D341Med (cell line): ENCODE results near the gene GHRH.

ENCODE experiments used
- DNase-seq: peaks from one replicate; pipeline ENCODE4 v3.0.0; 2012; ENCODE audit warnings: low spot score

Gene GHRH

DNA sequence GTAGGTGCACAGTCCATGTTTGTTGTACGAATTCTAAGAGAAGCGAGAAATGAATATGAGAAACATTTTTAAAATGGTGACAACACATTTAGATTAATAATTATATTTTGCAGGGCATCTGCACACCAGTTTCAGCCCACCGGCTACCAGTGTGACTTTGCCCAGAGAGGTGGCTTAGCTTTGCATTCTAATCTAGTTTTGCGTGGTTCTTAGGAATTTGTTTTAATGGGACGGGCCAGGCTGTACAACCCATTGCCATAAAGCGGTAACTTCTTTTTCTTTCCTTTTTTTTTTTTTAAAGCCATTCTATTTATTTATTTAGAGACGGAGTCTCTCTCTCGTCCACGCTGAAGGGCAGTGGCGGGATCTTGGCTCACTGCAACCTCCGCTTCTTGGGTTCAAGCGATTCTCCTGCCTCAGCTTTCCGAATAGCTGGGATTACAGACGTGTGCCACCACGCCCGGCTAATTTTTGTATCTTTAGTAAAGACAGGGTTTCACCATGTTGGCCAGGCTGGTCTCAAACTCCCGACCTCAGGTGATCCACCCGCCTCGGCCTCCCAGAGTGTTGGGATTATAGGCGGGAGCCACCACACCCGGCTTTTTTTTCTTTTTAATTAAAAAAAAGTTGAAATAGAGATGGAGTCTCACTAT, 28.7 kb upstream of the GHRH start:
- no peak for DNase-seq

DNA sequence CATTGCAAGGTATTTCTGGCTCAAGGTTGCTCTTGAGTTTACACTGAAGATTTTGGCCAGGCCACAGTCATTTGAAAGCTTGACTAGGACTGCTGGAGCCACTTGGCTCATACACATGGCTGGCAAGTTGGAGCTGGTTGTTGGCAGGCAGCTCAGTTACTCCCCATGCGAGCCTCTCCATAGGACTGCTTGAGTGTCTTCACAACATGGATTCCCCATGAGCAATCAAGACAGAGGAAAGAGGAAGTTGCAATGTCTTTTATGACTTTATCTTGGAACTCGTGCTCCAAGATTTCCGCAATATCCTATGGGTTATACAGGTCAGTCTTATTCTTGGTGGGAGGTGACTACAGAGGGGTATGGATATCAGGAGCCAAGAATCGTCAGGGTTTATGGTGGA, 26.5 kb upstream of the GHRH start:
- no peak for DNase-seq

DNA sequence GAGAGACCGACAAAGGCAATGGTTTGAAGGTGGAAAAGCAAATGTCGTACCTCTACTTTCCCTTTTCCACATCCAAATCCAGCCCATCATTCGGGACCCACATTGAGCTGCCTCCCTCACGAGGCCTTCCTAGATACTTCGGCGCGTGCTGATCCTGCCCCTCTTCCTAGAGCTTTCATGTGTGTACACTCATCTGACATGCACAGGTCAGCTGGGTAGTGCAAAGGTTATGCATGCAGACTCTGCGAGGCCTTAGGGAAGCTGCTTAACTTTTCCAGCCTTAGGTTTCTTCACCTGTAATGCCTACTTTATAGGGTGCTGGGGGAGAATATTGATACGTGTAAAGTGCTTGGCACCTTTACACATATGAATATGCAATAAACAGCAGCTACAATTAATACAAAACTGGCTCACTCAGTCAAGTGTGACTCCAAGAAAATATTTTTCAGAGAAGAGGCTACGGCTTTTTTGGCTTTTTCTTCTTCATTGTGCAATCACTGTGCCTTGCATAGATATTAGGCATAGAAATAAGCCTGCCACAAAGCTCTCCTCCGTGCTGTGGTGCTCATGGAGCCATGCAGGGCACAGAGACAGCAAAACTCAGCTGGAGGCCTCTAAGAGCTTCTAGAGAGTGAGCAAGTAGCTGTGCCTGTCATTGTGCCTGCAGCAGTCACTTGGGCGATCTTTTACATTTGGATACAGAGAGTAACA, 24.2 kb upstream of the GHRH start:
- no peak for DNase-seq

DNA sequence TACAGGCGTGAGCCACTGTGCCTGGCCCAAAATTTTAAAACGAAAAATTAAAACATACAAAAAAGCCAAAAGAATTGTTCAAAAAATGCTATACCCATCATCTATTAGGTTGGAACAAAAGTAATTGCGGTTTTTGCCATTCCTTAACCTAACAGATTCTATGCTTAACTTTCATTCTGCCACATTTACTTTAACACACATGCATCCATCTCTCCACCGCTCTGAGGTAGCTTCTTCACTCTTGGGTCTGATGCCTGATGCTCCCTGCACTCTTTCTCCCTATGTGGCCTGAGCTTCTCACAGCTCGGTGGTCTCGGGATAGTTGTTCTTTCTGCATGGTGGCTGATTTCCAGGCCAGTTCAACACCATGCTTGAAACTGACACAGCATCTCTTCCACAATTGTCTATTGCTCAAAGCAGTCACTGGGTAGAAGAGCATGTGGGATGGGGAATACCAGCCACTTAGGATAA, 23.1 kb upstream of the GHRH start:
- DNase-seq: no peak

DNA sequence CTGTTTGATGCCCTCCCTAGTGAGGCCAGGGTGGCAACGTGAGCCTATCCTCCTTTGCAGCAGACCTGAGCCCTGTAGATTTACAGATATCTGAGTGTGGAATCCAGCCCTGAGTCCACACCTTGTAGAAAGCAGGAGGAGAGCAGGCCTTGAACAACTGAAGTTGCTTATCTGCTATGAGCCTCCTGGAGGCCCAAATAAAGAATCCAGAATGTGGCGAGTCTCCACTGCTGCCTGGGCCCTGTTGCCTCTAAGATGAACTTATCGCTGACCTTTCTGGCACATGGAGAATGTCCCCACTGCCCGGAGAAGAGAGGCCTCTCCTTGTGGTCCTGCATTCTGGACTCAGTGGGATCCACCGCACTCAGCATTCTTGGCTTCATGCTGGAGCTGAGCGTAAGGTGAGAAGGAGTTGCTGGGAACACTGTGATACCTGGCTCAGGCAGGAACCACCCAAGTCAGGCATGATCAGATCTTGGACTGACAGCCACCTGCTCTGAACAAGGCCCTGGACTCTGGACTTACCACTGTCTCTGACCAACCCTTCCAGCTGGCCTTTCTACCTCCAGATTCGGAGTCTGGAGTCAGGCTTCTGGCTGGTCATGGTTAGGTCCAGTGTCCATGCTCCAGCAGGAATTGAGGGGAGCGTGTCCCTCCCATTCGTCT, 22.0 kb upstream of the GHRH start:
- DNase-seq: no peak

DNA sequence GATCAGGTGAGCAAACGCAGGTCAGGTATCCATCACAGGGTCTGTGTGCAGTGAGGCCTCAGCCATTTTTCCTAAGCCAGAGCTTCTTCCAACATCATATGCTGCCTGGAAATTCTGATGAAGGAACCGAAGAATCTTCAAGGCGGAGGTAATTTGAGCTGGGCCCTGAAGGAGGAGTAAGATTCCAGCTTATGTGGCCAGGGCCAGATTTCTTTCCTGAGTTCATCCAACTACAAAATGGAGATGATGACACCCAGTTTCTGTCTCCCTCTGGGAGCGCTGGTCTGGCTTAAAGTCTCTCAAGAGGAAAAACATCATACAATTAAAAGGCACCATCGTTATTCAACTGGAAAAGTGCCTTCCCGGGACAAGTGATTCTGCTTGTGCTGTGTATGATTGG, 20.9 kb upstream of the GHRH start:
- no peak for DNase-seq

DNA sequence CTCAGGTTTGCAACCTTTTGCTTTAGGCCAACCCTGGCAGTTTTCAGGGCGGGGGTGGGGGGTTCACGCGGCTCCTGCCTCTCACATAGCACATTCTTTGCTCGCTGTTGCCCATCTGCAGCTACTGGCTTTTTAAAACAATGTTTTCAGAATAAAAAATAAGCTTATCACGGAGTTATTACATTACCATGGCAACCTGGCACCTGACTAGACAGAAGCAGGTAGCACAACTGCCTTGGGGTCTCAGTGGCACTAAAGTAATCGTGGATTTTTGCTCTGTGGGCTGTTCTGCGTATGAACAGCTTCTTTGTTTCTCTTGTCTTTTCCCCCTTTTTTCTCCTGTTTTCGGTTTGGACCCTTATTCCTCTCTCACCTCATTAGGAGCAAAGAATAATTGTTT, 18.8 kb upstream of the GHRH start:
- no peak for DNase-seq

DNA sequence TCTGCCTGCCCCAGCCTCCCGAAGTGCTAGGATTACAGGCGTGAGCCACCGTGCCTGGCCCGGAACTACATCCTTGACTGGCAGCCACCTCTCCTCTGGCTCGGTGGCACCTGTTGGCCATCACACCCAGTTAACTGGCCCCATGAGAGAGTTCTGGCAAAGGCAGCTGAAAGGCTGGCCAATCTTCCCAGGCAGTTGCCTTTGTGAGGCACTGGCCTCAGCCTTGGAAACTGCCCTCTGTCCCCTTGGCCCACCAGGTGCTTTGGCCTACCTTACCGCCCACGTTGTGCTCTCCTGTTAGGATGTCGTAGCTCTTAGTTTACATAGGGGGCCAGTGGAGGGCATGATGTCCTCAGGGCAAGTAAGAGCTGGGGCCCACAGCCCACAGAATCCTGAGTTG, 18.2 kb upstream of the GHRH start:
- no peak for DNase-seq

DNA sequence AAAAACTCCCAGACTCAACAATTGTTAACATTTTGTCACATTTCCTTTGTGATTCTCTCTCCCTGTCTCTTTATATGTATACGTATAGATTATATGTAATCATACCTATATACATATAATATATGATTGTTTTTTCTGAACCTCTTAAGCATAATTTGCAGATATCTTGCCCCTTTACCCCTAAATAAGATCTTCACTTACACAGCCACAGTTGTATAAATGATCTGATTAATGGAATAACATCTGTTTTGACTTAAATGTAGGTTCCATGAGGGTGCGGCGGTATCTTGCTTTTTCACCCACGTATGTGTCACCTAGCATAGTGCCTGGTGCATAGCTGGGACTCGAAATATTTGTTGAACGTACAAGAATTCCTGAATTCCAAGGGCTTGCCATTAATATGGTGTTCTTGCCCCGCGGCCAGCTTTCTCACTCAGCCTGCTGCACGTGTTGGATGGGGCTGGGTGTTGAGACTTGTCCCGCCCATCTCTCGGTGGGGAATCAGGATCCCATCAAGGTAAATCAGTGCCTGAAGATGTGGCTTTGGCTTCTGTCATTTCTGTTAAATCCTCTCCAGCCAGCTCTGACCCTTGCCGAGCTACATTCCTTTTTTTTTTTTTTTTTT, 17.5 kb upstream of the GHRH start:
- no peak for DNase-seq

DNA sequence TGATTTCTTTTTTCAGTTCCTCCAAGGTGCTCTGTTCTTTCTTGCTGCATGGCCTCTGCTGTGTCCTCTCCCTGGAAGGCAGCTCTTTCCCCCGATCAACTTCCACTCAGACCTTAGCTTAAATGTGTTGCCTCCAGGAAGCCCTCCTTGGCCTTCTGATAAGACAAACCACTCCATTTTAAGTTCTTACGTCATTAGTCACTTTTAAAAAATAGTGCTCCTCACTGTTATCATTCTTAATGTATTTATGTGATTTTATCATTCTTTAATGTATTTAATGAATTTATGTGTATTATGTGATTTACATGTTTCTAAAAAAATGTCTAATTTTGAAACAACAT, 15.6 kb upstream of the GHRH start:
- DNase-seq: no peak

DNA sequence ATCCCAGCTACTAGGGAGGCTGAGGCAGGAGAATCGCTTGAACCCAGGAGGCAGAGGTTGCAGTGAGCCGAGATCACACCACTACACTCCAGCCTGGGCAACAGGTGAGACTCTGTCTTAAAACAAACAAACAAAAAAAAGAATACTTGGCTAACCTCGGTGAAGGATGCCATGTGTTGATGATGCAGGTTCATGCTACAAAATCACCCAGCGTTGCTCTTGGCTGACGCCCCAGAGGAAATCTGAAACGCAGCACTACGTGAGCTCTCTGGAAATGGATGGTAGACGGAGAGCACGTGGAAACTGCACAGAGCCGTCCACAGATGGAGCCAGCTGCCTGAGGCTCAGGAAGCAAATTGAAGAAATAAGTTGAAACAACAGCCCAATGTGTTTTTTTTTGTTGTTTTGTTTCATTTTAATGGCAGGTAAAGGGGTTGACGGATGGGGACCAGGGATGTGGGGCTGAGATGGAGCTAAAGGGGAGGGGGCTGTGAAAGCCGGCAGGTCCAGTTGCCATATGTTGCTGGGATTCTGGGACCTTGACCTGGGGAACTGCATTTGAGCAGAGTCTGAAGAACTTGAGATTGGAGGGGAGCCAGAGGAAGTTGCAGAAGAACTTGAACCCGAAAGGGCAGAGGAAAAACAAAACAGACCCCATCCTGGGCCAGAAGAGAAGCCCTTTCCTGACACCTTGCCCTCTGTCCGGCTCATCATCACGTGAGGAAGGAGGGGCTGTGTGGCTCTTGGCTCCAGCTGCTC, 15.1 kb upstream of the GHRH start:
- DNase-seq: no peak

DNA sequence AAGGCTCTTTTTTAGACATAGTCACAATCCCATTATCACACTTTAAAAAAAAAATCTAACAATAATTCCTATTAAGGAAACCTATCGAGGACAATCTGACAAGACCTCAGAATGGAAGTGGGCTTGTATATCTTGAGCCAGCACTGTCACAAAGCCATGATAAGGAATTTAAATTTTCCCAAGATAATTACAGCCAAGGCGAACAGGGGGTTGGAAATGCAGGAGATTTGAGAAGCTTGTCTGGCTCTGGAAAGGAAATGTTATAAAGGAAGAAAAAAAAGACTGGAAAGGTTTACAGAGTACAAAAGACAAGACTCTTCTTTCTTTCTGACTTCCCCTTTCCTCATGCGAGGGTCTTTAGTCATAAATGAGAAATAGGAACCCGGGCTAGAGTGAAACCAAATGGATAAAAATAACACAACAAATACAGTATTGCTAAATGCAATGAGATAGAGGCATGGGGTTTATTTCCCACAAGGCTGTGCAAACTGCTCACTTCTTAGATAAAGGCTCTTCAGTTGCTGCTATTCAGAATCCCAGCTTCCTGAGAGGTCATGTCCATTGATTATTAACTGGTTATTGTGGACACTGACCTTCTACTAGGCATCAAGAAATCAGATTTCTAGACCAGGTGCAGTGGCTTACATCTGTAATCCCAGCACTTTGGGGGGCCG, 13.4 kb upstream of the GHRH start:
- no peak for DNase-seq

DNA sequence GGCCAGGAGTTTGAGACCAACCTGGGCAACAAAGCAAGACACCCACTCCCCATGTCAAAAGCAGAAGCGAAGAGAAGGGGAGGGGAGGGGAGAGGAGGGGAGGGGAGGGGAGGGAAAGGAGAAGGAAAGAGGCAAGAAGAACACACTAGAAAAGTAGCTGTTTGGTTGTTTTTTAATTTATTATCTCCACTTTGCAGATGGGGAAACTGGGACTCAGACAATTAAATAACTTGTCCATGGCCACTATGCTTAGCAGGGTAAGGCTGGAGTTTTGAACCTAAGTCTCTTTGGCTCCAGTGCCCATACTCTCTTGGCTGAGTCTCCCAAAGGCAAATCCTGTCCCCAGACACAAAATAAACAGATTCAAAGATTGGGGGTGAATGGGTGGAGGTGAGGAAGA, 12.4 kb upstream of the GHRH start:
- no peak for DNase-seq

DNA sequence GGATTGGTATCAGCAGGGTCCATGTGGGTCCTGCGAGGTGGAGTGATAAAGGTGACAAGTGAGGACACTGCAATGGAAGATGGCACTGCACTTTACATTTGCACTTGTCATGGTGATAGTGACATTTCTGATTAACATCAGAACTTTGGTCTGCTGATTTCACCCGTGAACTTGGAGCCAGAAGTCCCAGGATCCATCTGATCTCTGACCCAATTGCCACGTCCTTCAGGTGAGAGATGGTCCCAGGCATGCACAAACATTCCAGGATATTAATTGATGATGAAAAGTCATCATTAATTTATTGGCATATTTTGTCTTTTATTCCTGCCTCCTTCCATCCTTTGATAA, 9.8 kb upstream of the GHRH start:
- no peak for DNase-seq

DNA sequence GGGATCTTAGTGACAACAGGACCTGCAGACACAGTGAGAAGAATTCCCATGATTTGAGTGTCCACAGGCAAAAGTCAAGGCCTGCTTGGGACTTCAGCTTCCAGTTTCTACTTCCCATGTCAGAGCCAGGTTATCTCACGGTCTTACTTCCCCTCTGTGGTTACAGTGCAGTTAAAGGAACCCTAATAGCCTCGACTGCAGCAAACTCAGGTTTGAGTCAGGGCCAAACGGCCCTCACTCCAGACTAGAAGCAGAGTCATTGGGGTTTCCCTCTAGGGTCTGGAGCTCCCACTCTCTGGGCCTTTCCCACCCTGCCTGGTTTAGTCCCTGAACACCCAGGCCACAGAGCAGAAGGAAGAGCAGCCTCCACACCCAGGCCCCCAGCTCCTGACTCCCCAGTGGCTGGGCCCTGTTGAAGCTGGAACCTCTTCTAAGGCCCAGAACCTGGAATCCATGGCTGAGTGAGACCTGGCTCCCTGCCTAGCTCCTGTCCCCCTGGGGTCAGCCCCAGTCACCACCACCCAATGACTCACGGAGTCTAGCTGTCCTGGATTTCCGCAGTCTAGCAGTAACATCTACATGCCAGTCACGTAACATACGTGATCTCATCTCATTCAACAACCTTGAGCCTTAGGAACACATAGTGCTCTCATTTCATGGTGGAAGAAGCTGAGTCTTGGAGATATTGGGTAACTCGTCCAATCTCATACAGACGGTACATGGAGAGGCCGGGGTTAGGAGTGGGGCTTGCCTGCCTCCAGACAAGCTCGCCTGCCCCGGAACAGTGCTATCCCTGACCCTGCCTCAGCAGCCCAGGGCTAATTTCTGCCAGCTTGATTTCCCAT, 9.2 kb upstream of the GHRH start:
- no peak for DNase-seq

DNA sequence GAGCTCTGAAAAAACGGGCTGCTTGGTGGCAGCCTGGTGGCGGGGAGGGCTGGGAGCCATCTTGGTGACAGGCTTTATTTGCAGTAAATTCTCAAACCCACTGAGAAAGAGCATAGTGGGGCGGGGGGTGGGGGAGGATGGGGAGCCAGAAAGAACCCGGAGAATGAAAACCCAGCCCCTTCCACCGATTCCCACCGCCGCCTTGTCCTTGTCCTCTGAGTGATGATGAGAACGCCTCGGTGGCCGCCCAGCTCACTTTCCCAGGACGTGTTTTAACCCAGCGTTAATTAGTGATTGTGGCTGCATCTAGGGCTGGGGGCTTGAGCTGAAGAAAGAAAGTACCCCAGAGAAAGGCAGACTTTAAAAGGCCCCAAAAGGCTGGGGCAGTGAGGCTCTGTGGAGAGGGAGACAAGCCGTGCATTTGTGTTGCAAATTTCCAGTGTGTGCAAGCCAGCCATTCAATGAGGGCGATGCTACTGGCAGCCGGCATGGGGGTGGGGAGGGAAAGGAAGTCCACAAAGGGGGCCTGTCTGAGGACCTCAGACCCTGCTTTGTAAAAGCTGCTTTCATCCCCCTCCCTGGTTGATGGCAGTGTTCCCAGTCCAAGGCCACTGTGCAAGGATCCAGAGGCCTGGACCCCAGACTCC, 6.2 kb upstream of the GHRH start:
- peak; percentile 13 for DNase-seq

DNA sequence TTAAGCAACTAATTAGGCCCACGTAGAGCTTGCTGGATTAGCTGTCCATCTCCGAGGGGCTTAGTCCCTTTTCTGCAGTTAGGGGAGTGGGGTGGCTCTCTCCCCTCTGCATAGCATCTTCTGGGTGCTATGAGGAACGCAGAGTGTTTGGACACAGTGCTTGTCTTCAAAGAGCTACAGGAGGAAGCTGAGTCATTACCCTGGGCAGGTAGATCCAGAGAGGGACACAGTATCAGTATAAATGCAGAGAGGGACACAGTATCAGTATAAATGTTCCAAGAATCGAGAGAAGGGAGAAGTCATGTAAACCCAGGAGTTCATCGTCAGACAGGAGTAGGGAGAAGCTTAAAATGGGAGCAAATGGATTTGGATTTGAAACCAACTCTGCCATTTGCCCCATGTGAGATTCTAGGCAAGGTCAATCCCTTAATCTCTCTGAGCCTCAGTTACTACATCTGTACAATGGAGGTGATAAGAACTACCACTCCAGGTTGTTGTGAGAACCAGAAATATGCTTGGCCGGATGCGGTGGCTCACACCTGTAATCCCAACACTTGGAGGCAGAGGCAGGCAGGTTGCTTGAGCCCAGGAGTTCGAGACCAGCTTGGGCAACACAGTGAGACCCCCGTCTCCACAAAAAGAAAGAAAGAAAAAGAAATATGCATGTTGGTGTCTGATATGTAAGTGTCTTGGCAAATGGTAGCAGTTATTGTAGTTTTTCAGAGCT, 5.5 kb upstream of the GHRH start:
- no peak for DNase-seq

DNA sequence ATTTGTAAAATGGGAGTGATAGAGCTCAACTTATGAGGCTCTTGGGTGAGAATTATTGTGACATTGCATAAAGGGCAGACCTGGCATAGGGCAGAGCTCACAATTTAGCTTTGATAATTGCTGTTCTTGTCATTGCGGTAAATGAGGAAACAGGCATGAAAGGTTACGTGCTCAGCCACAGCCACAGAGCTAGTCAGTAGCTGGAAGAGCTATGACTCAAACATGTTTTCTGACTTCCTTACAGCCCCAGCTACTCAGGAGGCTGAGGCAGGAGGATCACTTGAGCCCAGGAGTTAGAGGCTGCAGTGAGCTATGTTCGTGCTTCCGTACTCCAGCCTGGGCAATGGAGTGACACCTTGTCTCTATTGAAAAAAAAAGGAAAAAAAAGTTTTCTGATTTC, 3.5 kb upstream of the GHRH start:
- DNase-seq: no peak

DNA sequence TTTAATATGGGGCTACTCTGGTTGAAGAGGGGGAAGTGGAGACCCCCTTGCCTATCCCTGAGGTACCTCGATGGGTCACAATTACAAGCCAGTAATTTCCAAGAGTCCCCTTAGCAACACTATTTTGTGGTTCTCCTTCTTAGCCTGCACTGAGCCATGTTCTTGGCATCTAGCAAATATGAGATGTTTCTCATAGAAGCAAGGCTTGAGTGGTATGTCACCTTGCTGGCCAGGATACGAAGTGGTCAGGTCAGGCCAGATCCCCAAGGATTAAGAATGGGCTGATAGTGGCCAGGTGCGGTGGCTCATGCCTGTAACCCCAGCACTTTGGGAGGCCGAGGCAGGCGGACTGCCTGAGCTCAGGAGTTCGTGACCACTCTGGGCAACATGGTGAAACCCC, 2.1 kb upstream of the GHRH start:
- no peak for DNase-seq

DNA sequence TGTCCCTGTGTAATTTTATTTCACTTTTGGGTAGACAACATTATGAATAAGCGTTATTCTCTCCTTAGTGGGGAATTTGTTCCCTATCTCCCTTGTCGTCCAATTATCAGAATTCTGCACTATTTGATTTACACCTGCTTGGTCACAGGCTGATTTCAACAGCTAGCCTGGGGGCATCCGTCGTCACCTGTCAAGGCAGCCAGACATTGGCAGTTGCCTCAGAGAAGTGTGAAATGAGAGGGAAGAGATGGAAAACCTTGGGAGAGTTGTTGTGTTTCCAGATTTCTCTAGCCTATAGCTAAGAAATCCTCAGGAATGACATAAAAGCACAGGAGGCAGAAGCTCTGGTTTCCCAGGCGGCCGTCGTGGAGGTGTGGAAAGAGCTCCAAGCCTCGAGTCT, 891 bp upstream of the GHRH start:
- no peak for DNase-seq
